ENCODE results near the gene NUDT8.
A peak's percentile ranks its signal among the peaks of the same experiment; 100 is the strongest.
"Not testable (repeated sequence)": the region's sequence is repeated elsewhere in the genome, so short reads cannot be mapped to it uniquely, and the experiment has no call there.

NUDT8 gene

DNA sequence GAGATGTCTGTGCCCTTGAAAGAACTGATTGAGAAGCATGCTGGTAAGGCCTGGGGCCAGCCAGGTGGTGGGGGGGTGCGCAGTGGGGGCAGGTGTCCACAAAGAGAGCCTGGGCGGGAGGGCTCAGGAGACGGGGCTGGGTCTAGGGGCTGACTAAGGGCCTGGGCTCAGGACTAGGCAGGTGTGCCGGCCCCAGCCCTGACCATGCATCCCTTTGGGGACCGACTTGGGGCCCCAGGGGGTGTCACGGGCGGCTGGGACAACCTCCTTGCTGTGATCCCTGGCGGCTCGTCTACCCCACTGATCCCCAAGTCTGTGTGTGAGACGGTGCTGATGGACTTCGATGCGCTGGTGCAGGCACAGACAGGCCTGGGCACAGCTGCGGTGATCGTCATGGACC is 18.6 kb downstream of the NUDT8 start:
- DNase-seq, result no peak

DNA sequence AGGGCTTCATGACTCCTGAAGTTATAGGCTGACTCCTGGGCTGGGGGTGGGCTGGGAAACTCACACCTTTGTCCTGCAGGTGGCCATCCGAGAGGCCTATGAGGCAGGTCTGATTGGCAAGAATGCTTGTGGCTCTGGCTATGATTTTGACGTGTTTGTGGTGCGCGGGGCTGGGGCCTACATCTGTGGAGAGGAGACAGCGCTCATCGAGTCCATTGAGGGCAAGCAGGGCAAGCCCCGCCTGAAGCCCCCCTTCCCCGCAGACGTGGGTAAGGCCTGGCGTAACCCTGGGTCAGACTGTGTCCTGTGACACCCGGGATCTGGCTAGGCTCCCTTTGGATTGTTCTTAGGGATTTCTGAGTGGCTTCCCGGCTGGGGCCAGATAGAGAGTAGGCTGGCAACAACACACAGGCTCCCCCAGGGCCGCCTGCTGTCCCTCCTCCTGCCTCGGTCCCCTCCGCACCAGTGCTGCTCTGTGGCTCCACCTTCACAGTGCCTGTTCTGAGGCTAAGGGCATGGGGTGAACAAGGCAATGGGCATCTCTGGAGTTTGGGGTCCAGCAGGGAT is 19.4 kb downstream of the NUDT8 start:
- no peak for DNase-seq

DNA sequence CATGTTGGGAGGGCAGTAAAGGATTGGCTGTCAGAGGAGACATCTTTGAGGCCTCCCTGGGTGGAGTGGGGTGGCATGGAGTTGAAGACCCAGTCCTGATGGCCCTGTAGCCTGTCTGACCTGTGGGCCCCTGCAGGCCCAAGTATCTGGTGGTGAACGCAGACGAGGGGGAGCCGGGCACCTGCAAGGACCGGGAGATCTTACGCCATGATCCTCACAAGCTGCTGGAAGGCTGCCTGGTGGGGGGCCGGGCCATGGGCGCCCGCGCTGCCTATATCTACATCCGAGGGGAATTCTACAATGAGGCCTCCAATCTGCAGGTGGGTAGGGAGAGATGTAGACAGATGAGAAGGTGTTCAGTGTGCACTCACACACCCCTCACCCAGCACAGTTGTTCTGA is 20.4 kb downstream of the NUDT8 start:
- no peak for DNase-seq

DNA sequence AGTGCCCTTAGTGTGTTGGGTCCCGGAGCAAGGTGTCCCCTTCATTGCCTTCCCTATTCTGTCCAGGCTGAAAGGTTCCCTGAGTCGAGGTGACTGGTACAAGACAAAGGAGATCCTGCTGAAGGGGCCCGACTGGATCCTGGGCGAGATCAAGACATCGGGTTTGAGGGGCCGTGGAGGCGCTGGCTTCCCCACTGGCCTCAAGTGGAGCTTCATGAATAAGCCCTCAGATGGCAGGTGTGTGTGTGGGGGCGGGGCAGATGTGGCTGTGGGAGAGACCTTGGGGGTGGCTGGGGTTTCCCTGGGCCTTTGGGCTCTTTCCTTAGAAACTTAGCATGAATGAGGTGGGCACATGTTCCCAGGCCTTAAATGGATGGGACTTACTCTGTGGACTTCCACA is 21.3 kb downstream of the NUDT8 start:
- no peak for DNase-seq

DNA sequence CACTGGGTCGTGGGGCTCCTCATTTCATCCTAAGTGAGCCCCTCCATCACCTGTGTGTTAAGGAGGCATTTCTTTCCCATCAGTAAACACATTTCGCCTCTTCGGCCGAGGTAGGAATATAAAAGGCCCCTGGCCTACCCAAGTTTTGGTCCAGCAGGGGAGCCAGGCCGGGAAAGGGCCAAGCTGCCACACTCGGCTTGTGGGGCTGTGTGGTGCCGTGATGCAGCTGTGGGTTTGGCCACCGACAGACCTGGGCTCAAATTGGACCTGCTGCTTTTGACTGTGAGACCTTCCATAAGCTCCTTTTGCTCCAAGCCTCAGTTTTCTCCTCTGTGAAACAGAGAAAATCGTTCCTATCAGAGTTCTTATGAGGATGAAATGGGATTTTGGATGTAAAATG is 22.2 kb downstream of the NUDT8 start:
- no peak for DNase-seq

DNA sequence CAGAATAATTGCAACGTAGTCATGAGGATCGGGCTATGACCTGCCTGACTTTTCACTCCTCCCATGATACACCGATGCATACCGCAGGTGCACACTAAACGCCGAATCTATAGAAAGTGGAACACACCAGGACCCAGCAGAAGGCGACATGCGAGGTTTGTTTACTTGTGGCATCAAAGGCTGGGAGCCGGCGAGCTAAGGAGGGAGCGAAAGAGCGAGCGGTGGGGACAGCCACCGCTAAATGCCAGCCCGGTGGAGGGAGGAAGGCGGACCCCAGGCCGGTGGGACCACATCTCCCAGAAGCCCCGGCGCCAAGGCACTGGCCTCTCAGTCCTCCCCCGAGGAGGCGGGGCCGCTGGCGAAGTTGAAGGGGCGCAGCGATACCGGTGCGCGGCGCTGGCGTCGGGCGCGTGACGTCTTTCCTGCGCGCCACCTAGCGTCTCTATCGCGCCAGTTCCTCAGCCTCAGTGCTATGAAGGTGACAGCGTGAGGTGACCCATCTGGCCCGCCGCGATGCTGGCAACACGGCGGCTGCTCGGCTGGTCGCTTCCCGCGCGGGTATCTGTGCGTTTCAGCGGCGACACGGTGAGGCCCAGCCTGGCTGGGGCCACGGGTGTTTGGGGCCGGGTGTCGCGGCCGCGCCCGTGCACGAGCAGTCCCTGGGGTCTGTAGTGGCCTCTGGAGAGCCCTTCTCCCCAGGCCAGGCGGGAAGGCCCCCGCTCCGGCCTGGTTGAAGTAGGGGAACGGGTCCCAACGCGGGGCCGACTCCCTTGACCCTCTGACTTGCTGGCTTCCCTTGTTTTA is 23.0 kb downstream of the NUDT8 start, which contains the start of gene NDUFV1:
NDUFV1 (plus strand) TSS at position 445 of the 804 bp plus-strand sequence; CDS start at position 514, 69 bp downstream.
- peak; percentile 93 for DNase-seq

DNA sequence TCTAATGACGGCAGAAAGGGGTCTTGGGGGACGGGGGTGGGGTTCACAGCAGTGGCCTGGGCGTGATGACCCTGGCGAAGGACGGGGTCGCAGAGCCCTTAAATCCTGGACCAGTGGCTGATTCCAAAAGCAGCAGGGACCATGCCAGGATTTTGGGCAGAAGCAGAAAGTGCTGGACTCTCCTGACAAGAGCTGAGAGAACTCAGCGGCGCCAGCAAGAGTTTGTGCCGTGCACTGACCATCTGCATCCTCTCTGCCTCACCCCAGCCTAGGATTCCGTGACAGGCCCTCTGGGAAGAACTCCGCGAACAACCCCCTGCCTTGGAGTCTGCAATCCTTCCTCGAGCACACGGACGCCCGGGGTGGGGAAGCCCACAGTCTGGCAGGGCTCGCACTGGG is 23.6 kb downstream of the NUDT8 start:
- DNase-seq, result no peak

DNA sequence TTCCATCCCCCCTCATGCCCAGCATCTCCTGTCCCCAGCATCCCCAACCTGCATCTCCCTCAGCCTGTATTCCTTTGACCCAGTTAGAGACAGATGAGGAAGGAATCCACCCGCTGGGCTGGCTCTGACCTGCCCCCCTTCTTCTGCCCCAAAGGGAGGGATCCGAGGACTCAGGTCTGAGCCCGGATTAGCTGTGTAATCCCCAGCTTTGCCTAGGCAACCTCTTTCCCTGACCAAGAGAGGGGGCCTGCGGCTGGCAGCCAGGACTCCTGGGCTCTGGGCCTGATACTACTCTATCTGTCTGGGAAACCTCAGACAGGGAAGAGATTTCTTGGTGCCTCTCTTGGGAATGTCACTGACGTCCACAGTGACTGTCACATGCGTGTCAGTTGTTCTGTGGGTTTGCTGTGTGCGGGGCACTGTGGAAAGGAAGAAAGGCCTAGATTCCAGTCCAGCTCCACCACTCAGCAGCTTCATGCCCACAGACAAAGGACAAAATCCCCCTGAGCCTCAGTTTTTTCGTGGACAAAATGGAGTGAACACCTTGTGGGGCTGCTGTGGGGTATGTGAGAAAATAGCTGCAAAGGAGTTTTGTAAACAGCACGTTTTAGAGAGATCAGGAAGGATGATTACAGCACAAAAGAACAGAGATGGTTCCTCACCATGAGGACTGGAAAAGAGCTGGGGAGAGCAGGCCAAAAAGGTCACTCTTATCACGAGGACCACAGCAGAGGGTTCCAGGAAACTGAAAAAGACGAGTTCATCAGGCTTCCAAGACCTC is 24.3 kb downstream of the NUDT8 start:
- DNase-seq, result no peak

DNA sequence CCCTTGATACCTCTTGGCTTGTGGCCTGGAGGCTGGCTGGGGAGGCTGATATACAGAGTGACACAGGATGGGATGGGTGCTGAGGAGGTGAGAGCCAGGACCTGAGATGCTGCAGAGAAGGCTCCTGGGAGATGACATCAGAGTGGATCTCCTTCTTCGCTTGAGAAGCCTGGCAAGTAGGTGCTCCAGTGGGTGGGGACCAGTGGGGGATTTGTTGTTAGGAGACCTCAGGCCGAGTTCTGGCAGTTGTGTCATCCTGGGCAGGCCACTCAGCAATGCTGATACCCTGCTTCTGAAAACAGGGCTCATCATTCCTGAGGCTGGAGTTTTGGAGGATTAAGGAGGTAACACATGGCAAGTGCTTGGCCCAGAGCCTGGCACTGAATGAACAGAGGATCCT is 24.9 kb downstream of the NUDT8 start:
- DNase-seq, result no peak

DNA sequence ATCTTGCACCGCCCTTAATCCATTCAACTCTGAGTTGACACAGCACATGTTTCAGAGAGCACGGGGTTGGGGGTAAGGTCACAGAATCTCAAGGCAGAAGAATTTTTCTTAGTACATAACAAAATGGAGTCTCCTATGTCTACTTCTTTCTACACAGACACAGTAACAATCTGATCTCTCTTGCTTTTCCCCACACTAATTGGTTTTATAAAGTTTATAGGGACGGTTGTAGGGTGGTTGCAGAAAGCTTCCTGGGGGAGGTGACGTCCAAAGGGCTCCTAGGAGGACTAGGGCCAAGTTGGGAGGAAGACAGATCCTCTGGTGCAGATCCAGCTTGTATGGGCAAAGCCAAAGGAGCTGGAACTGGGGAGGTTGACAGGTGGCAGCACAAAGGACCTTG is 25.6 kb downstream of the NUDT8 start:
- DNase-seq, result not testable (repeated sequence)

DNA sequence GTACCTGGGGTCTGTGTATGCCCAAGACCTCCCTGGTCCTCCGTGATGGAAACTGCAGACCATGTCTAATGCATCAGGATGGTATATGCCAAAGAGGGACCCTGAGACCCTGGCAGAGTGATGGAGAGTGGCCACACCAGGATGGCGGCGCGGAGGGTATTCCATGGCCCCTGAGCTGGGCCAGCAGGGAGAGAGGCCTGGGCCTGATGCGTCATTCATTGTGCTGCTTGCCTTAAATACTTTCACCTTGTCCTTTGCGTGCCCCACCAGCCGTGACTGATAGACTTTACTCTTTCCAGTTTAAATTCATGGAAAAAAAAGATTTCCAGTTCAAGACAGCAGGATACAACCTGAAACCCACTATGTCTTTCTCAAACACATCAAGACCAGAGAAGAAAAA is 28.6 kb downstream of the NUDT8 start:
- no peak for DNase-seq

DNA sequence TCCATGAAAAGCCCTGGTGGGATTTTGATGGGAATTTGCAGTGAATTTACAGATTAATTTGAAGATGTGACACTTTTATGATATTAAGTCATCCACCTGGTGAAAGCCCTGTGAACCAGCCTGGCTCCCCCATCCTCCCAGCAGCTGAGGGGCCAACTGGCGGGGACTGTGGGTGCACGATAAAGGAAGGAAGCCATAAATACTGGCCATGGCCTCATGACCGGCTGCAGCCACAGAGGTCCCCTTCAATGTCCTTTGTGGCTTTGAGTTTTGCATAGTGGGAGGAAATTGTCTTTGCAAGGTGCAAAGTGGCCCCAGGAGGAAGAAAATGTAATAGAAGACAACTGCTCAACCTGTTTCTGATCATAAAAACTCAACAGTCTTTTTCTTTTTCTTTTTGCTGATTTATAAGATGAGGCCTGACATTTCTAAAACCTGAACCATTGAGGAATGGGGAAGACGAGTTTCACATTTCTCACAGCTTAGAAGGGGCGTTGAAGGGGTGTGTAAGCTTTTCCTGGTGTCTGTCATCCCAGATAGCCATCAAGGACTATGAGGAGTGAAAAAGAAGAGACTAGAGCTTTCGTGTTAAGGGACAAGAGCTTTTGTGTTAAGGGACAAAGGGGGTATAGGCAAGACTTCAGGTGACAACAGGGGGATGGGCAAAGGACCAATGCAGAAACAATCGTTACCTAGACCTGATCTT is 29.3 kb downstream of the NUDT8 start:
- no peak for DNase-seq

DNA sequence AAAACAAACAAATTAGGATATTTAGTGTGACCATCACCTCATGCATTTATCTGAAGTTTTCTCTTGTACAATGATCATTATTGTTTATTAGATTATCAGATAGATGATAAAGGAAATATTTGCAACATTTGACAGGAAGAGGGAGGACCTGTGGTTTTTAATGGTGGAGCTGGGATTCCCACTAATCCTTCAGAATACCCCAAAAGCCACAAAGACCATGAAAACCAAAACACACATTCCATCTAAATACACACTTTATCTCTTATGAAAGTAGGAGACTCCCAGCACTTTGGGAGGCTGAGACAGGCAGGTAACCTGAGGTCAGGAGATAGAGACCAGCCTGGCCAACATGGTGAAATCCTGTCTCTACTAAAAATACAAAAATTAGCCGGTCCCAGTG is 30.6 kb downstream of the NUDT8 start:
- DNase-seq, result no peak

DNA sequence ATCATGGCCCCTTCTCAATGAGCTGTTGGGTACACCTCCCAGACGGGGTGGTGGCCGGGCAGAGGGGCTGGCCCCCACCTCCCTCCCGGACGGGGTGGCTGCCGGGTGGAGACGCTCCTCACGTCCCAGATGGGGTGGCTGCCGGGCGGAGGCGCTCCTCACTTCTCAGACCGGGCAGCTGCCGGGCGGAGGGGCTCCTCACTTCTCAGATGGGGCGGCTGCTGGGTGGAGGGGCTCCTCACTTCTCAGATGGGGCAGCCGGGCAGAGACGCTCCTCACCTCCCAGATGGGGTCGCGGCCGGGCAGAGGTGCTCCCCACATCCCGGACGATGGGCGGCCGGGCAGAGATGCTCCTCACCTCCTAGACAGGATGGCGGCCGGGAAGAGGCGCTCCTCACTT is 31.8 kb downstream of the NUDT8 start:
- DNase-seq, result not testable (repeated sequence)

DNA sequence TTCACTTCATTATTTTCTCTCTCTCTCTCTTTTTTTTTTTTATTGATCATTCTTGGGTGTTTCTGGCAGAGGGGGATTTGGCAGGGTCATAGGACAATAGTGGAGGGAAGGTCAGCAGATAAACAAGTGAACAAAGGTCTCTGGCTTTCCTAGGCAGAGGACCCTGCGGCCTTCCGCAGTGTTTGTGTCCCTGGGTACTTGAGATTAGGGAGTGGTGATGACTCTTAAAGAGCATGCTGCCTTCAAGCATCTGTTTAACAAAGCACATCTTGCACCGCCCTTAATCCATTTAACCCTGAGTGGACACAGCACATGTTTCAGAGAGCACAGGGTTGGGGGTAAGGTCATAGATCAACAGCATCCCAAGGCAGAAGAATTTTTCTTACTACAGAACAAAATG is 32.3 kb downstream of the NUDT8 start:
- DNase-seq, result not testable (repeated sequence)

DNA sequence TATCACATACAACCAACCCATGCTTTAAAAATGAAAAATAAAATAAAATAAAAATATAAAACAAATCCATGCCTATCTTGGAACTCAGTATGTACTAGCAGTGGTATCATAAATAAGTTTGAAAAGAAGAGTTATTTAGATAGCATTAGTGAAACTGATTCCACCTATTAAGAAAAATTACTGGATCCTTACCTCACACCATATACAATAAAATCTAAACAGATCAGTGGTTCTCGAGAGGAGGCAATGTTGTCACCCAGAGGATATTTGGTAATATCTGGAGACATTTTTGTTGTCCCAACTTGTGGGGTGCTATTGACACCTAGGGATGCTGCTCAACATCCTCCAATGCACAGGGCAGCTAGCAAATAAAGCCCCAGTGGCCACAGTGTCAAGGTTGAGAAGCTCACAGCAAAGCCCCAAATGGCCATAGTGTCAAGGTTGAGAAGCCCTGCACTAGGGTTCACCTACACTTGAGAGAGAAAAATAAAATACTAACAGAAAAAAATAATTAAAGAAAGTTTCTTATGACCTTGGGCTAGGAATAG is 32.9 kb downstream of the NUDT8 start:
- DNase-seq, result no peak

DNA sequence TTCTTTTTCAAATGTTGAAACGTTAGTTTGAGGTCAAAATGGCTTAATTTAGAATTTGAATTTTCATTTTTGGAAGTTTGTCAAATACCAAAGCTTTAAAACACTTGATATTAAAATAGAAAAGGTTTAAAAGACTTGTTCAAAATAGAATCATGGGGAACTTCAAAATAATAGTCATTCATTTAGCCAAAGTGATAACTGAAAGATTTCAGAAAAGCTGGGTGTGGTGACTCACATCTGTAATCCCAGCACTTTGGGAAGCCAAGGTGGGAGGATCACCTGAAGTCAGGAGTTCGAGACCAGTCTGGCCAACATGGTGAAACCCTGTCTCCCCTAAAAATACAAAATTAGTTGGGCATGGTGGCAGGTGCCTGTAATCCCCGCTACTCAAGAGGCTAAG is 35.3 kb downstream of the NUDT8 start:
- DNase-seq, result no peak

DNA sequence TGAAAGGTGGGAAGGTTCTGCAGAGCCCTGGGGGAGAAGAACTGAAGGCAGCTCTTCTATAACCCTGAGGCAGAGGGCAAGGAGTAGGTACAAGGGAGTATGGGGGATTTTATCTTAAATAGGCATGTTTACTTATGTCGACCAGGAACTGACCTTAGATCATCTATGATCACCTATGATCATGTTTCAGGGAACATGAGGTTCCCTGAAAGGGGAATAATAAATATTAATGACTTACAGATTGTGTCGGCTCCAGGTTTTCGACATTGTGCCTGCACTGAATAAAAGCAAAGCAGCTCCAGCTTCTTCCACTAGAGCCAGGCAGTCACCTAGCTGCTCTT is 36.2 kb downstream of the NUDT8 start:
- DNase-seq, result no peak

DNA sequence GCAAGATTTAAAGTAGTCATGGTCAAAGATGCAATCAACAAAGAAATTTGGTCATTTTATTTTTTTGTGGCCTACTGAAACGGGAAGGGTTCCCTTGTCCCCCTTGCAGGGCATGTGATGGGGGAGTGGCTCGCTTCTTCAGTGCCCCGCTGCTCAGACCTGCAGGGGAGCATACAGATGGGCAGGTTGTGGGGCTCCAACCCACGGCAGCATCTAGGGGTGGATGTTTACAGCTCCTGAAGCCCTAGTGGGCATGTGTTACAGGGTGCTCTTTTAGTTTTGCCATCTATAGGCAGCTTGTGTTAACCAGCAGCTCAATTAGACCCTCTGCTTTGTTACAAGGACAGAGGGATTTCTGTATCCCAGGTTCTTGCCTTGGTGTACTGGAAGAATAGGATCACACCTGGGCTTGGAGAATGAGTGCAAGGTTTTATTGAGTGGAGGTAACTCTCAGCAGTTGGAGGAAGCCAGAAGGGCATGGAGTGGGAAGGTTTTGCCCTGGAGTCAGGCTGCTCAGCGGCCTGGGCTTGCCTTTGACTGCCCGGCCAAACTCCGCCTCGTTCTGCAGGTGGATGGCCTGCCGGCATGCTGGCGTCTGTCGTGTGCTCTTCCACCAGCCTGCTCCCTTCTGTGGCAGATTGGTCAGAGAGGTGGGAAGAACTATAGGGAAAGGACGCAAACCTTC is 36.7 kb downstream of the NUDT8 start:
- DNase-seq, result no peak

DNA sequence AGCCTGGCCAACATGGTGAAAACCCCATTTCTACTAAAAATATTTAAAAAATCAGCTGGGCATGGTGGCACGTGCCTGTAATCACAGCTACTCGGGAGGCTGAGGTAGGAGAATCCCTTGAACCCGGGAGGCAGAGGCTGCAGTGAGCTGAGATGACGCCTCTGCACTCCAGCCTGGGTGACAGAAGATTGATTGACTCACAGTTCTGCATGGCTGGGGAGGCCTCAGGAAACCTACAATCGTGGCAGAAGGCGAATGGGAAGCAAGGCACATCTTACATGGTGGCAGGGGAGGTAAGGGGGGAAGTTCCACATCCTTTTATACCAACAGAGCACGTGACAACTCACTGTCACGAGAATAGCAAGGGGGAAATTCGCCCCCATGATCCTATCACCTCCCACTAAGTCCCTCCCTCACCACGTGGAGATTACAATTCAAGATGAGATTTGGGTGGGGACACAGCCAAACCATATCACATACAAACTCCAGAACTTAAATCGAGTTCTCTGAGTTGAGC is 40.8 kb downstream of the NUDT8 start:
- not testable (repeated sequence) for DNase-seq

DNA sequence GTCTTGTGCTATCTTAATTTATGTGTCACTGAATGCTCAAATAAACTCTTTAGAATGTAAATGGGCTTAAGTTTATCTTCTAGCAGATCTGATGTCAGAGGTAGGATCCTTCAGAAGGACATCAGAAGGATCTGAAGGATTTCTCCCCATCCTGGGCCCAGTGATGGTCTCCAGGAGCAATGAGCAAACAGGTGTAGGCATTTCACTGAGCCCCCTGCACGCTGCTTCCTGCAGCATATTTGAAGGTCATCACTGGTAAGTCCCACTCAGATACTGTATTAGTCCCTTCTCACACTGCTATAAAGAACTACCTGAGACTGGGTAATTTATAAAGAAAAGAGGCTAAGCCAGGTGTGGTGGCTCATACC is 41.6 kb downstream of the NUDT8 start:
- no peak for DNase-seq

DNA sequence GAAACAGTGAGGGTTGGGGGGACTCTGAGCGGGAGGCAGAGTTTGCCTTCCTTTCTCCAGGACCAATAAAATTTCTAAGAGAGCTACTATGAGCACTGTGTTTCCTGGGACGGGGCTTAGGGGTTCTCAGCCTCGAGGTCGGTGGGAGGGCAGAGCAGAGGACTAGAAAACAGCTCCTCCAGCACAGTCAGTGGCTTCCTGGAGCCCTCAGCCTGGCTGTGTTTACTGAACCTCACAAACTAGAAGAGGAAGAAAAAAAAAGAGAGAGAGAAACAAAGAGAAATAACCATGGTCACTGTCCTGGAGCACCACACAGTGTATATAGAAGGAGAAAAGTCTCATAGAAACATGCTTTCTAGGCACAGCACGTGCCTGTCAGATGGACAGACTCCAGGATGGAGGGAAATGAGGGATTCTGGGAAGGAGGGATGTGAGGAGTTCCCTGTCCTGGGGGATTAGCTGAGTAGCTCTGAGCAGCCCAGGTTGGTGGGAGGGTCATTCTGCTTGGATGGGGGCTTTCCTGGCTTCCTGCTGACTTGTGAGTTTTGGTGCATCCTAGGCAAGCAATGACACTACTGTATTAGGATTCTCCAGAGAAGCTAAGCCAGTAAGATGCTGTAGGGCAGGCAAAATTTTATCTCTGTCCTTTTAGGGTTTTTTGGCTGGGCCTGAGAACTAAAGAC is 43.0 kb downstream of the NUDT8 start:
- DNase-seq, result no peak
